Mesendoderm (in vitro differentiated cells): ENCODE measurements around the gene GLTP. TPM values are rescaled to one million over a fixed set of nuclear protein-coding genes. Genes with fewer than 3 reads are reported as not detected.

Experiments used
- DNase-seq: peaks from one replicate; pipeline ENCODE4 v3.0.0; 2013
- H2AK5ac ChIP-seq: 2 replicates; pipeline ENCODE4 v1.6.1; 2013; ENCODE audit warnings: low read length, inconsistent platforms
- H2BK120ac ChIP-seq: 2 replicates; pipeline ENCODE4 v1.6.1; 2013; ENCODE audit warnings: low read depth, mild to moderate bottlenecking, low read length, moderate library complexity, mixed read lengths
- H2BK15ac ChIP-seq: replicated peaks from 2 replicates; pipeline ENCODE4 v1.6.1; 2013; ENCODE audit warnings: low read depth, mild to moderate bottlenecking, moderate library complexity
- H2BK5ac ChIP-seq: 2 replicates; pipeline ENCODE4 v1.6.1; 2013; ENCODE audit warnings: low read length, inconsistent platforms
- H3K18ac ChIP-seq: 2 replicates; pipeline ENCODE4 v1.6.1; 2013; ENCODE audit warnings: mild to moderate bottlenecking, low read length, mixed read lengths
- H3K23ac ChIP-seq: one replicate; pipeline ENCODE4 v1.6.1; 2013; ENCODE audit warnings: low read length
- H3K27ac ChIP-seq: 2 replicates; pipeline ENCODE4 v1.5.1; 2013; ENCODE audit warnings: low read depth, mild to moderate bottlenecking, inconsistent platforms, low read length, moderate library complexity
- H3K27me3 ChIP-seq: 2 replicates; pipeline ENCODE4 v1.6.1; 2013; ENCODE audit warnings: low read length, control low read depth, mild to moderate bottlenecking, inconsistent platforms; ENCODE audit not compliant: insufficient read depth, poor library complexity
- H3K36me3 ChIP-seq: 2 replicates; pipeline ENCODE4 v1.6.1; 2013; ENCODE audit warnings: low read length, inconsistent platforms; ENCODE audit not compliant: control insufficient read depth, insufficient read depth
- H3K4ac ChIP-seq: one replicate; pipeline ENCODE4 v1.6.1; 2013; ENCODE audit warnings: low read depth, mild to moderate bottlenecking, low read length, moderate library complexity
- H3K4me1 ChIP-seq: 2 replicates; pipeline ENCODE4 v1.6.1; 2013; ENCODE audit warnings: low read depth, low read length, inconsistent platforms; ENCODE audit not compliant: control insufficient read depth
- H3K4me2 ChIP-seq: 2 replicates; pipeline ENCODE4 v1.6.1; 2013; ENCODE audit warnings: low read length
- H3K4me3 ChIP-seq: 2 replicates; pipeline ENCODE4 v1.5.1; 2013; ENCODE audit warnings: mild to moderate bottlenecking, low read length
- H3K56ac ChIP-seq: one replicate; pipeline ENCODE4 v1.6.1; 2013; ENCODE audit warnings: low read length
- H3K79me1 ChIP-seq: 2 replicates; pipeline ENCODE4 v1.6.1; 2013; ENCODE audit warnings: low read length, inconsistent platforms
- H3K79me2 ChIP-seq: 2 replicates; pipeline ENCODE4 v1.6.1; 2013; ENCODE audit warnings: mild to moderate bottlenecking, low read length; ENCODE audit not compliant: control insufficient read depth, insufficient read depth
- H3K9ac ChIP-seq: 2 replicates; pipeline ENCODE4 v1.6.1; 2013; ENCODE audit warnings: low read length, inconsistent platforms
- H4K5ac ChIP-seq: one replicate; pipeline ENCODE4 v1.6.1; 2013; ENCODE audit warnings: low read length
- H4K8ac ChIP-seq: one replicate; pipeline ENCODE4 v1.6.1; 2013; ENCODE audit warnings: low read depth, mild to moderate bottlenecking, control low read depth, low read length, moderate library complexity
- WGBS: extraction: QIAGEN DNeasy Blood & Tissue Kit; methylation state at CpG from one replicate; pipeline ENCODE4 v1.1.7; 2013; ENCODE audit warnings: low lambda C conversion rate, missing lambda C conversion rate; ENCODE audit not compliant: insufficient coverage; ENCODE audit errors: extremely low coverage; 5-methylcytosine and 5-hydroxymethylcytosine counted together
- small RNA-seq: library from polyadenylated mRNA; stranded (forward); fragments of <200 nt; extraction: miRNeasy Mini kit (QIAGEN cat#:217004); gene quantifications from one replicate; pipeline ENCODE3, GENCODE V24; 2013; ENCODE audit not compliant: insufficient read depth

The GLTP gene

GRCh38 chr12:109803678-109804077 lies 76.7 kb downstream of the GLTP start:
- no peaks in the 10 kb centered on the region for H3K79me1 ChIP-seq
- H3K27me3 ChIP-seq = no peaks in the 10 kb centered on the region
- H2BK120ac ChIP-seq = no peak overlapping the region
- no peak overlapping the region for H3K4me3 ChIP-seq
- H3K23ac ChIP-seq = no peak overlapping the region
- H4K8ac ChIP-seq = no peak overlapping the region
- no peak overlapping the region for H4K5ac ChIP-seq
- no peaks in the 10 kb centered on the region for H3K4me1 ChIP-seq
- no peaks in the 10 kb centered on the region for H3K36me3 ChIP-seq
- H2BK5ac ChIP-seq = no peak overlapping the region
- no CpG with 5 or more reads among the region's 3 CpGs for WGBS
- no peak for DNase-seq
- no peaks in the 10 kb centered on the region for H3K79me2 ChIP-seq
- no peak overlapping the region for H3K9ac ChIP-seq
- no peak overlapping the region for H3K4ac ChIP-seq
- H3K18ac ChIP-seq = no peak overlapping the region
- no peak overlapping the region for H2AK5ac ChIP-seq
- no peak overlapping the region for H3K4me2 ChIP-seq
- H2BK15ac ChIP-seq = no peak overlapping the region
- no peak overlapping the region for H3K56ac ChIP-seq
- no peak overlapping the region for H3K27ac ChIP-seq

DNA sequence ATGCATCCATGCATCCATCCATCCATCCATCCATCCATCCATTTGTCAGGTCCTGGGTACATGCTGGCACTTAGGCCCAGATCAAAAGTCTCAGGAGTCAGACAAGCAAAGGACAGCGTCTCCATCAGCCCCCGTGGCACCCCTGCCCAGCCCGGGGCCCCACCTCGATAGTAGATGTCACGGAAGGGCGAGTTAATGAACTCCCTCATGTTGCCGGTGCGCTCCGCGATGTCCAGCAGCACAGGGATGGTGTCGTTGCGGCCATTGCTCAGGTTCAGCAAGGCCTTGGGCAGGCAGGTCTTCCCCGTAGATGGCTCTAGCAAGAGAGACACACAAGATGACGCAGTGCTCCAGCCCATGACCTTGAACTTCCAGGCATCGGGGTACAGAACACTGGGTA lies 77.5 kb downstream of the GLTP start:
- Histone ChIP-seq H3K9ac (no peak overlapping the region), H2BK15ac (no peak overlapping the region), H3K4ac (no peak overlapping the region), H3K79me1 (no peaks in the 10 kb centered on the region), H2BK120ac (no peak overlapping the region), H3K4me3 (no peak overlapping the region), H3K4me1 (no peaks in the 10 kb centered on the region), H3K23ac (no peak overlapping the region), H3K36me3 (no peaks in the 10 kb centered on the region), H3K56ac (no peak overlapping the region), H4K8ac (no peak overlapping the region), H4K5ac (no peak overlapping the region), H3K79me2 (no peaks in the 10 kb centered on the region), H2BK5ac (no peak overlapping the region), H2AK5ac (no peak overlapping the region), H3K27ac (no peak overlapping the region), H3K27me3 (no peaks in the 10 kb centered on the region), H3K4me2 (no peak overlapping the region), H3K18ac (no peak overlapping the region)
- no peak for DNase-seq
- WGBS = no CpG with 5 or more reads among the region's 15 CpGs

Small RNA genes within 50 kb of the gene (small RNA-seq; reads per million reads assigned to genes)
- gene MIR4497 = not detected
- not detected for gene RN7SL441P
